HL-60 (cell line): ENCODE measurements around the gene ORM2.
"Not testable (repeated sequence)": the region's sequence is repeated elsewhere in the genome, so short reads cannot be mapped to it uniquely, and the experiment has no call there.

ENCODE experiments used
- POLR2AphosphoS5 ChIP-seq: IDR thresholded peaks from 2 replicates; pipeline ENCODE4 v1.6.1; 2012; ENCODE audit warnings: low read depth
- SPI1 ChIP-seq: IDR thresholded peaks from 2 replicates; pipeline ENCODE4 v1.6.1; 2012; ENCODE audit warnings: low read depth, mild to moderate bottlenecking, borderline replicate concordance
- TF ChIP-seq, protein P1 (sequence below): IDR thresholded peaks from one replicate; pipeline ENCODE4 v1.5.1; 2011; ENCODE audit warnings: low read length, control low read depth, inconsistent platforms; ENCODE audit not compliant: insufficient read depth
- TF ChIP-seq, protein P2 (sequence below): IDR thresholded peaks from 2 replicates; pipeline ENCODE4 v1.6.1; 2012; ENCODE audit warnings: low read depth; ENCODE audit not compliant: insufficient replicate concordance

DNA sequence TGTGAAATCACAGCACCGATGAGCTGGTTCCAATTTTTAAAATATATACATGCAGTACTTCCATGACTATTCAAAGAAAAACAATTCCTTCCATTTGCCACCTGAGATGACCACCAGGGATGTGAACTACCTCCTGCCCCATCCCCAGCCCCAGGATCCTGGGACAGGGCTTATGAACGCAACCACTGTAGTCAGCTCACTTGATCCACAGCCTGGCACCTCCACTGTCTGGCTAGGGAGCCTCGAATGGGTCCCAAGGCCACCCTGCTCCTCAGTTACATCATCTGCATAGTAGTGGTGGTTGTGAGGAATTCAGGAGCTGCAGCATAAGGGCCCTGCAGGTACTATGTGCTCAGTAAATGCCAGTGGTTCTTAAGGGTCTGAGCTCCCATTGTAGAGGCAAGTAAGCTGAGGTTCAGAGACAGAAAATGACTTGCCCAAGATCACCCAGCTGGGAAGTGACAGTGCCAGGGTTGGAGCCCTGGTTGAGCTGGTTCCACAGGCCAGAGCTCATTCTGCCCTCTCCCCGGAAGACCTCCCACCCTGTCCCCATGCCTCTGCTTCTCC lies 2.9 kb downstream of the ORM2 start:
- TF ChIP-seq, protein P1, sequence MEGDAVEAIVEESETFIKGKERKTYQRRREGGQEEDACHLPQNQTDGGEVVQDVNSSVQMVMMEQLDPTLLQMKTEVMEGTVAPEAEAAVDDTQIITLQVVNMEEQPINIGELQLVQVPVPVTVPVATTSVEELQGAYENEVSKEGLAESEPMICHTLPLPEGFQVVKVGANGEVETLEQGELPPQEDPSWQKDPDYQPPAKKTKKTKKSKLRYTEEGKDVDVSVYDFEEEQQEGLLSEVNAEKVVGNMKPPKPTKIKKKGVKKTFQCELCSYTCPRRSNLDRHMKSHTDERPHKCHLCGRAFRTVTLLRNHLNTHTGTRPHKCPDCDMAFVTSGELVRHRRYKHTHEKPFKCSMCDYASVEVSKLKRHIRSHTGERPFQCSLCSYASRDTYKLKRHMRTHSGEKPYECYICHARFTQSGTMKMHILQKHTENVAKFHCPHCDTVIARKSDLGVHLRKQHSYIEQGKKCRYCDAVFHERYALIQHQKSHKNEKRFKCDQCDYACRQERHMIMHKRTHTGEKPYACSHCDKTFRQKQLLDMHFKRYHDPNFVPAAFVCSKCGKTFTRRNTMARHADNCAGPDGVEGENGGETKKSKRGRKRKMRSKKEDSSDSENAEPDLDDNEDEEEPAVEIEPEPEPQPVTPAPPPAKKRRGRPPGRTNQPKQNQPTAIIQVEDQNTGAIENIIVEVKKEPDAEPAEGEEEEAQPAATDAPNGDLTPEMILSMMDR, result not testable (repeated sequence)
- TF ChIP-seq POLR2AphosphoS5, SPI1: not testable (repeated sequence)
- TF ChIP-seq, protein P2, sequence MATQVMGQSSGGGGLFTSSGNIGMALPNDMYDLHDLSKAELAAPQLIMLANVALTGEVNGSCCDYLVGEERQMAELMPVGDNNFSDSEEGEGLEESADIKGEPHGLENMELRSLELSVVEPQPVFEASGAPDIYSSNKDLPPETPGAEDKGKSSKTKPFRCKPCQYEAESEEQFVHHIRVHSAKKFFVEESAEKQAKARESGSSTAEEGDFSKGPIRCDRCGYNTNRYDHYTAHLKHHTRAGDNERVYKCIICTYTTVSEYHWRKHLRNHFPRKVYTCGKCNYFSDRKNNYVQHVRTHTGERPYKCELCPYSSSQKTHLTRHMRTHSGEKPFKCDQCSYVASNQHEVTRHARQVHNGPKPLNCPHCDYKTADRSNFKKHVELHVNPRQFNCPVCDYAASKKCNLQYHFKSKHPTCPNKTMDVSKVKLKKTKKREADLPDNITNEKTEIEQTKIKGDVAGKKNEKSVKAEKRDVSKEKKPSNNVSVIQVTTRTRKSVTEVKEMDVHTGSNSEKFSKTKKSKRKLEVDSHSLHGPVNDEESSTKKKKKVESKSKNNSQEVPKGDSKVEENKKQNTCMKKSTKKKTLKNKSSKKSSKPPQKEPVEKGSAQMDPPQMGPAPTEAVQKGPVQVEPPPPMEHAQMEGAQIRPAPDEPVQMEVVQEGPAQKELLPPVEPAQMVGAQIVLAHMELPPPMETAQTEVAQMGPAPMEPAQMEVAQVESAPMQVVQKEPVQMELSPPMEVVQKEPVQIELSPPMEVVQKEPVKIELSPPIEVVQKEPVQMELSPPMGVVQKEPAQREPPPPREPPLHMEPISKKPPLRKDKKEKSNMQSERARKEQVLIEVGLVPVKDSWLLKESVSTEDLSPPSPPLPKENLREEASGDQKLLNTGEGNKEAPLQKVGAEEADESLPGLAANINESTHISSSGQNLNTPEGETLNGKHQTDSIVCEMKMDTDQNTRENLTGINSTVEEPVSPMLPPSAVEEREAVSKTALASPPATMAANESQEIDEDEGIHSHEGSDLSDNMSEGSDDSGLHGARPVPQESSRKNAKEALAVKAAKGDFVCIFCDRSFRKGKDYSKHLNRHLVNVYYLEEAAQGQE, result not testable (repeated sequence)
